A549 (cell line): ENCODE measurements around the gene LBH.

Experiments
- CBX2 ChIP-seq: fragments of 200-600 bp; sonication (generic); IDR thresholded peaks from 2 replicates; pipeline ENCODE4 v1.6.1; 2016; ENCODE audit warnings: low read depth, mild to moderate bottlenecking, borderline replicate concordance
- FOXS1 ChIP-seq: fragments of 250-450 bp; sonication (Bioruptor Pico); IDR thresholded peaks from 2 replicates; pipeline ENCODE4 v1.5.0; 2020; ENCODE audit warnings: mild to moderate bottlenecking, moderate library complexity
- KDM1A ChIP-seq: fragments of 200-600 bp; sonication (generic); IDR thresholded peaks from 2 replicates; pipeline ENCODE4 v1.6.1; 2016; ENCODE audit warnings: low read depth, mild to moderate bottlenecking
- MAFK ChIP-seq: fragments of 450-650 bp; IDR thresholded peaks from 2 replicates; pipeline ENCODE4 v1.6.1; 2014; ENCODE audit not compliant: partially characterized antibody
- MAX ChIP-seq: IDR thresholded peaks from 2 replicates; pipeline ENCODE4 v1.6.1; 2012
- NR3C1 ChIP-seq: fragments of >200 bp; sonication (Bioruptor Twin); formaldehyde crosslinking; IDR thresholded peaks from 3 replicates; pipeline ENCODE4 v1.6.1; 2017
- POLR2A ChIP-seq: IDR thresholded peaks from 2 replicates; pipeline ENCODE4 v1.6.1; 2012; ENCODE audit warnings: mild to moderate bottlenecking, low read length
- ZSCAN20 ChIP-seq: fragments of 250-450 bp; sonication (Bioruptor Pico); IDR thresholded peaks from 2 replicates; pipeline ENCODE4 v1.8.0; 2022; ENCODE audit warnings: mild to moderate bottlenecking, moderate library complexity
- TF ChIP-seq, protein P1 (sequence below): fragments of >200 bp; sonication (Bioruptor Twin); formaldehyde crosslinking; IDR thresholded peaks from 3 replicates; pipeline ENCODE4 v1.5.1; 2016

GRCh38 chr2:30282081-30282480 lies 50.7 kb downstream of the LBH start:
- TF ChIP-seq, protein P1, sequence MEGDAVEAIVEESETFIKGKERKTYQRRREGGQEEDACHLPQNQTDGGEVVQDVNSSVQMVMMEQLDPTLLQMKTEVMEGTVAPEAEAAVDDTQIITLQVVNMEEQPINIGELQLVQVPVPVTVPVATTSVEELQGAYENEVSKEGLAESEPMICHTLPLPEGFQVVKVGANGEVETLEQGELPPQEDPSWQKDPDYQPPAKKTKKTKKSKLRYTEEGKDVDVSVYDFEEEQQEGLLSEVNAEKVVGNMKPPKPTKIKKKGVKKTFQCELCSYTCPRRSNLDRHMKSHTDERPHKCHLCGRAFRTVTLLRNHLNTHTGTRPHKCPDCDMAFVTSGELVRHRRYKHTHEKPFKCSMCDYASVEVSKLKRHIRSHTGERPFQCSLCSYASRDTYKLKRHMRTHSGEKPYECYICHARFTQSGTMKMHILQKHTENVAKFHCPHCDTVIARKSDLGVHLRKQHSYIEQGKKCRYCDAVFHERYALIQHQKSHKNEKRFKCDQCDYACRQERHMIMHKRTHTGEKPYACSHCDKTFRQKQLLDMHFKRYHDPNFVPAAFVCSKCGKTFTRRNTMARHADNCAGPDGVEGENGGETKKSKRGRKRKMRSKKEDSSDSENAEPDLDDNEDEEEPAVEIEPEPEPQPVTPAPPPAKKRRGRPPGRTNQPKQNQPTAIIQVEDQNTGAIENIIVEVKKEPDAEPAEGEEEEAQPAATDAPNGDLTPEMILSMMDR: no peak
- no peak for TF ChIP-seq KDM1A
- TF ChIP-seq POLR2A: no peak
- no peak for TF ChIP-seq MAX
- TF ChIP-seq MAFK: no peak
- no peak for TF ChIP-seq NR3C1
- no peak for TF ChIP-seq FOXS1
- no peak for TF ChIP-seq ZSCAN20 (CRISPR knock-in tag)
- no peak for TF ChIP-seq CBX2
